Mesodermal cell (in vitro differentiated cells): ENCODE measurements around the gene PEMT.
"Not testable (repeated sequence)": the region's sequence is repeated elsewhere in the genome, so short reads cannot be mapped to it uniquely, and the experiment has no call there.

ENCODE experiments used
- H3K27ac ChIP-seq: 2 replicates; pipeline ENCODE4 v1.7.0; 2013; ENCODE audit warnings: mild to moderate bottlenecking, low read depth, low read length, moderate library complexity; ENCODE audit not compliant: severe bottlenecking
- H3K36me3 ChIP-seq: 2 replicates; pipeline ENCODE4 v1.7.1; 2013; ENCODE audit warnings: mild to moderate bottlenecking, low read length, moderate library complexity; ENCODE audit not compliant: control insufficient read depth, insufficient read depth
- H3K4me1 ChIP-seq: one replicate; pipeline ENCODE4 v1.7.1; 2013; ENCODE audit warnings: mild to moderate bottlenecking, low read length; ENCODE audit not compliant: insufficient read depth, control insufficient read depth, poor library complexity, severe bottlenecking
- H3K4me3 ChIP-seq: 2 replicates; pipeline ENCODE4 v1.7.0; 2013; ENCODE audit warnings: low read length, control low read depth, mild to moderate bottlenecking; ENCODE audit not compliant: insufficient read depth, poor library complexity, severe bottlenecking; ENCODE audit errors: extremely low read depth
- H3K9me3 ChIP-seq: 2 replicates; pipeline ENCODE4 v1.7.1; 2013; ENCODE audit warnings: mild to moderate bottlenecking, low read length, moderate library complexity; ENCODE audit not compliant: control insufficient read depth
- WGBS, 2 experiments: methylation state at CpG; one replicate each; pipeline ENCODE4 v1.1.5; 2013; ENCODE audit warnings: missing lambda C conversion rate in 2 of 2; ENCODE audit not compliant: insufficient coverage in 2 of 2; 5-methylcytosine and 5-hydroxymethylcytosine counted together

The PEMT gene

GRCh38 chr17:17491546-17491988 lies 99.9 kb downstream of the PEMT start:
- H3K9me3 ChIP-seq: no peaks in the 10 kb centered on the region
- peaks cover 10% of the 10 kb centered on the region for H3K4me1 ChIP-seq
- H3K36me3 ChIP-seq: peaks cover 46% of the 10 kb centered on the region
- H3K27ac ChIP-seq: no peak overlapping the region
- H3K4me3 ChIP-seq: no peak overlapping the region
- 84 to 94% methylated on average over 5 to 14 of the region's 17 CpGs for WGBS, 2 experiments

- H3K4me1 ChIP-seq: peaks cover 10% of the 10 kb centered on the region
- 87 to 92% methylated on average over 10 of the region's 10 CpGs for WGBS, 2 experiments
- H3K27ac ChIP-seq: no peak overlapping the region
- peaks cover 46% of the 10 kb centered on the region for H3K36me3 ChIP-seq
- H3K9me3 ChIP-seq: no peaks in the 10 kb centered on the region
- H3K4me3 ChIP-seq: no peak overlapping the region
Observed at GRCh38 chr17:17491031-17491471, 100.5 kb downstream of the PEMT start.

- Histone ChIP-seq H3K27ac (no peak overlapping the region), H3K4me1 (peaks cover 8% of the 10 kb centered on the region), H3K36me3 (peaks cover 71% of the 10 kb centered on the region), H3K9me3 (no peaks in the 10 kb centered on the region), H3K4me3 (no peak overlapping the region)
- 100% methylated on average over 1 of the region's 2 CpGs for WGBS, 2 experiments
Observed at GRCh38 chr17:17487998-17488397, 103.5 kb downstream of the PEMT start.

- peaks cover 55% of the 10 kb centered on the region for H3K36me3 ChIP-seq
- not testable (repeated sequence) for H3K27ac ChIP-seq, H3K4me3 ChIP-seq, H3K4me1 ChIP-seq, H3K9me3 ChIP-seq
- WGBS, 2 experiments: 88 to 98% methylated on average over 5 to 11 of the region's 23 CpGs
Observed at GRCh38 chr17:17486416-17486815, 105.1 kb downstream of the PEMT start.

- H3K36me3 ChIP-seq: peaks cover 53% of the 10 kb centered on the region
- WGBS, 2 experiments: 96 to 98% methylated on average over 5 to 6 of the region's 6 CpGs
Observed at GRCh38 chr17:17485420-17485819, 106.1 kb downstream of the PEMT start.

GRCh38 chr17:17484451-17484899 lies 107.0 kb downstream of the PEMT start:
- H3K36me3 ChIP-seq: peaks cover 62% of the 10 kb centered on the region
- H3K4me1 ChIP-seq: peaks cover 8% of the 10 kb centered on the region
- no peak overlapping the region for H3K27ac ChIP-seq
- H3K4me3 ChIP-seq: no peak overlapping the region
- 79 to 86% methylated on average over 10 to 12 of the region's 12 CpGs for WGBS, 2 experiments
- H3K9me3 ChIP-seq: no peaks in the 10 kb centered on the region

More at GRCh38 chr17:17485420-17485819, 106.1 kb downstream of the PEMT start:
- H3K27ac ChIP-seq: no peak overlapping the region
- no peak overlapping the region for H3K4me3 ChIP-seq
- H3K9me3 ChIP-seq: no peaks in the 10 kb centered on the region
- peaks cover 8% of the 10 kb centered on the region for H3K4me1 ChIP-seq

- peaks cover 14% of the 10 kb centered on the region for H3K4me1 ChIP-seq
- H3K27ac ChIP-seq: no peak overlapping the region
- WGBS, 2 experiments: 93% methylated on average over 3 to 4 of the region's 5 CpGs
- no peak overlapping the region for H3K4me3 ChIP-seq
- H3K36me3 ChIP-seq: peaks cover 52% of the 10 kb centered on the region
- no peaks in the 10 kb centered on the region for H3K9me3 ChIP-seq
Observed at GRCh38 chr17:17481860-17482259, 109.6 kb downstream of the PEMT start.

- Histone ChIP-seq H3K4me3 (no peak overlapping the region), H3K36me3 (peaks cover 47% of the 10 kb centered on the region), H3K9me3 (no peaks in the 10 kb centered on the region), H3K27ac (no peak overlapping the region), H3K4me1 (peaks cover 14% of the 10 kb centered on the region)
- 92 to 98% methylated on average over 6 of the region's 6 CpGs for WGBS, 2 experiments
Observed at GRCh38 chr17:17480593-17481148, 110.8 kb downstream of the PEMT start.

- H3K9me3 ChIP-seq: no peaks in the 10 kb centered on the region
- H3K27ac ChIP-seq: no peak overlapping the region
- H3K36me3 ChIP-seq: peaks cover 32% of the 10 kb centered on the region
- H3K4me3 ChIP-seq: no peak overlapping the region
- WGBS, 2 experiments: 100% methylated on average over 3 of the region's 3 CpGs
- H3K4me1 ChIP-seq: peaks cover 8% of the 10 kb centered on the region
Observed at GRCh38 chr17:17479209-17479608, 112.3 kb downstream of the PEMT start.

- Histone ChIP-seq H3K4me1 (peaks cover 6% of the 10 kb centered on the region), H3K4me3 (peak within 1 kb of the TSS; percentile 96), H3K36me3 (peaks cover 23% of the 10 kb centered on the region), H3K27ac (peak within 1 kb of the TSS; percentile 49), H3K9me3 (no peaks in the 10 kb centered on the region)
- WGBS, 2 experiments: 0% methylated on average over 20 to 46 of the region's 47 CpGs
Observed at GRCh38 chr17:17476865-17477467, 114.5 kb downstream of the PEMT start, which contains the start of gene MED9. MED9 (plus strand) TSS chr17:17477000; CDS start chr17:17477042, 42 bp downstream.

GRCh38 chr17:17474341-17474740 lies 117.2 kb downstream of the PEMT start:
- H3K27ac ChIP-seq: no peak overlapping the region
- peaks cover 6% of the 10 kb centered on the region for H3K36me3 ChIP-seq
- peaks cover 6% of the 10 kb centered on the region for H3K4me1 ChIP-seq
- no peaks in the 10 kb centered on the region for H3K9me3 ChIP-seq
- WGBS, 2 experiments: 72 to 88% methylated on average over 4 of the region's 7 CpGs
- H3K4me3 ChIP-seq: no peak overlapping the region
